Activated CD8-positive, alpha-beta memory T cell treated with anti-CD3 and anti-CD28 coated beads, Interleukin-2, amount 10 ng/mL, durations not matched to agents 7 days and 5 days (primary cell): ENCODE results near the gene SKI. TPM values are rescaled to one million over a fixed set of nuclear protein-coding genes. Genes with fewer than 3 reads are reported as not detected.

Experiments used
- ATAC-seq: fragments of 150-1000 bp; cut with Tn5 transposase; one replicate; pipeline ENCODE4 v1.10.0; 2021; ENCODE audit warnings: moderate library complexity
- CTCF ChIA-PET: fragments of 350-600 bp; sonication (Branson Sonifier 250); formaldehyde crosslinking; loops from one replicate; lab custom pipeline; 2021; ENCODE audit warnings: antibody characterized with exemption; lab: Charles Lee
- DNase-seq: peaks from one replicate; pipeline ENCODE4 v3.0.0-alpha.2; 2020
- H3K27ac Mint-ChIP-seq: one replicate; pipeline ENCODE4 v1.8.0; 2021; ENCODE audit warnings: mild to moderate bottlenecking, mixed read lengths
- H3K27me3 Mint-ChIP-seq: one replicate; pipeline ENCODE4 v1.8.0; 2021; ENCODE audit warnings: mixed read lengths
- H3K36me3 Mint-ChIP-seq: one replicate; pipeline ENCODE4 v1.8.0; 2021; ENCODE audit warnings: mild to moderate bottlenecking, mixed read lengths
- H3K4me1 Mint-ChIP-seq: one replicate; pipeline ENCODE4 v1.8.0; 2021; ENCODE audit warnings: mixed read lengths
- H3K4me3 Mint-ChIP-seq: one replicate; pipeline ENCODE4 v1.8.0; 2021; ENCODE audit warnings: mild to moderate bottlenecking, moderate library complexity, mixed read lengths
- H3K9me3 Mint-ChIP-seq: one replicate; pipeline ENCODE4 v1.8.0; 2022; ENCODE audit warnings: low read depth, mixed read lengths
- total RNA-seq, 2 experiments: library from RNA; stranded (reverse); gene quantifications; one replicate each; pipeline ENCODE4 v1.2.3, GENCODE V29; 2021

Gene SKI
- total RNA-seq, 2 experiments from 2014 or later = 35.0 to 42.9 TPM

DNA sequence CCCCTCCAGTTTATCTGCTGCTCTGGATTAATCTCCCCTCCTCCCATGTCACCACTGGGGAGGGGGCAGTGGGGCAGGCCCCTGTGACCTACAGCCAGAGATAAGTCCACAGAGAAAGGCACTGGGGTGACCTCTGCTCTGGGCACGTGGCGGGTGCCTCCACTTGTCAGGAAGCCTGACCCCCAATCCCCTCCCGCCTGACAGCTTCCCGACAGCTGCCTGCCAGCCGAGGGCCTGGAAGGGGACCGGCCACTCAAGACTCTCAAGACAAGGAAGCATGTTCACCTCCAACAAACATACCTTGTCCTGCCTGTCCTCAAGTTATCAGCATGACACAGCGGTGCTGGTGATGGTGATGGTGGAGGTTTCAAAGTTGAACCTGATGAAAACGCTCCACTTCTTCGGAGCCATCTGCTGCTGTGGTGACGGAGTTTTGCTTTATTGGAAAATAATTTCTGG is 30.4 kb upstream of the SKI start:
- H3K4me3 Mint-ChIP-seq = no peak overlapping the region
- no peaks in the 10 kb centered on the region for H3K9me3 Mint-ChIP-seq
- DNase-seq (no peak), ATAC-seq (no peak)
- peak overlapping the region; percentile 80 for H3K27ac Mint-ChIP-seq
- H3K27me3 Mint-ChIP-seq = no peaks in the 10 kb centered on the region
- no peaks in the 10 kb centered on the region for H3K36me3 Mint-ChIP-seq
- CTCF ChIA-PET = interaction anchor here (3.0 to 8.0 kb wide), 2 partner anchors 118 to 184 kb away, joined by 21 to 217 read pairs; no protein-coding TSS in a partner anchor
- H3K4me1 Mint-ChIP-seq = peaks cover 30% of the 10 kb centered on the region

- Mint-ChIP-seq H3K36me3 (no peaks in the 10 kb centered on the region), H3K27ac (peak overlapping the region; percentile 80), H3K4me3 (no peak overlapping the region), H3K4me1 (peaks cover 28% of the 10 kb centered on the region), H3K9me3 (no peaks in the 10 kb centered on the region), H3K27me3 (no peaks in the 10 kb centered on the region)
- CTCF ChIA-PET = interaction anchor here (0.8 to 8.0 kb wide), 8 partner anchors 24 to 193 kb away, joined by 3 to 217 read pairs (median 4); partner anchors contain the start of genes MORN1 and RER1
- DNase-seq (no peak), ATAC-seq (no peak)
These were observed 29.5 kb upstream of the SKI start for GRCh38 chr1:2198571-2198970.

GRCh38 chr1:2199042-2199810 is 28.9 kb upstream of the SKI start:
- CTCF ChIA-PET = interaction anchor here (0.8 to 8.0 kb wide), 10 partner anchors 25 to 192 kb away, joined by 3 to 217 read pairs (median 3); partner anchors contain the start of genes MORN1 and RER1
- Mint-ChIP-seq H3K9me3 (no peaks in the 10 kb centered on the region), H3K36me3 (no peaks in the 10 kb centered on the region), H3K4me1 (peaks cover 30% of the 10 kb centered on the region), H3K27ac (peak overlapping the region; percentile 80), H3K4me3 (peak overlapping the region; percentile 85), H3K27me3 (no peaks in the 10 kb centered on the region)
- ATAC-seq (peak; percentile 70), DNase-seq (peak; percentile 94)

DNA sequence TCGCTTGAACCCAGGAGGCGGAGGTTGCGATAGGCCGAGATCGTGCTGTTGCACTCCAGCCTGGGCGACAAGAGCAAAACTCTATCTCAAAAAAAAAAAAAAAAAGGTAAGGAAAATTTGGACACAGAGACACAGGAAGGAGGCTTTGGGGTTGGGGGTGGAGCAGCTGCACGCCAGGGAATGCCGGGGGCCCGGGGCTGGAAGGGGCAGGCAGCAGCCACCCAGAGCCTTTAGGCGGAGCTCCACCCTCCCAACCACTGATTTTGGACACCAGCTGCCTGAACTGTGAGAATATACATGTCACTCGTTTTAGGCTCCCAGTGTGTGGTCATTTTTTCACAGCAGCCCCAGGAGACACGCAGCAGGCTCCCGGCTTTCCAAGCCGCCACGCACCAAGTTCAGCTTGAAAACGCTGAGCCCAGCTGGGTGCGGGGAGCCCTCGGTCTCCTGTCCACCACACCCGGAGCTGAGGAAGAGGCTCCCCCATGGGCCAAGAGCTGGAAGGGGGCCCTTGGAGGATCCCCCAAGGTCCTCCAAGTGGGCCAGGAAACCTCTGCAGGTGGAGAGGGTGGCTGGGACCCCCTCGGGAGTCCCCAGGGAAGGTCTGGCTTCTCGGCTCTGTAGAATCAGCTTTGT is 27.7 kb upstream of the SKI start:
- Mint-ChIP-seq H3K27me3 (no peaks in the 10 kb centered on the region), H3K4me1 (peaks cover 29% of the 10 kb centered on the region), H3K36me3 (no peaks in the 10 kb centered on the region), H3K27ac (no peak overlapping the region), H3K9me3 (no peaks in the 10 kb centered on the region), H3K4me3 (no peak overlapping the region)
- CTCF ChIA-PET = interaction anchor here (1.7 to 8.0 kb wide), 3 partner anchors 115 to 191 kb away, joined by 8 to 217 read pairs (median 21); partner anchors contain the start of genes MORN1 and RER1
- no peak for DNase-seq
- ATAC-seq = no peak

GRCh38 chr1:2201062-2201461 is 27.1 kb upstream of the SKI start:
- H3K27ac Mint-ChIP-seq = no peak overlapping the region
- H3K9me3 Mint-ChIP-seq = no peaks in the 10 kb centered on the region
- DNase-seq = no peak
- no peak overlapping the region for H3K4me3 Mint-ChIP-seq
- no peak for ATAC-seq
- H3K36me3 Mint-ChIP-seq = no peaks in the 10 kb centered on the region
- H3K27me3 Mint-ChIP-seq = no peaks in the 10 kb centered on the region
- peaks cover 30% of the 10 kb centered on the region for H3K4me1 Mint-ChIP-seq
- CTCF ChIA-PET = interaction anchor here (8.0 kb wide), 1 partner anchor 181 kb away, joined by 217 read pairs; no protein-coding TSS in a partner anchor

DNA sequence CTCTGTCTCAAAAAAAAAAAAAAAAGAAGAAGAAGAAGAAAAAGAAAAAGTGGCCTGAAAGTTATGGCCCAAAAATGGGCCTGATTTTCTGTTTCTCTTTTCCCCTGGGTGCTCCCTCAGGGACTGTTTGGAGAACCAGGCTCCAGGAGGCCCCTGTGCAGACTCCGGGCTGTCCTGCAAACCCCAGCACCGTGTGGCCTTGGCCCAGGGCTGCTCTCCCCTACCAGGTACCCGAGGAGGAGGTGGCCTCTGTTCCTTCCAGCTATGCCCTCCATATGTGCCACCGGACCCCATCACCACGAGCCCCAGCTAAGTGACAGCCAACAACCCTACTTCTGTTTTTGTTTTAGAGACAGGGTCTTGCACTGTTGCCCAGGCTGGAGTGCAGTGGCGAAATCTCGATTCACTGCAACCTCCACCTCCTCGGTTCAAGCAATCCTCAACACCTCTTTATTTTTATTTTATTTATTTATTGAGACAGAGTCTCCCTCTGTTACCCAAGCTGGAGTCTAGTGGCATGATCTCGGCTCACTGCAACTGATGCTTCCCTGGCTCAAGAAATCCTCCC is 26.0 kb upstream of the SKI start:
- no peak overlapping the region for H3K4me3 Mint-ChIP-seq
- no peaks in the 10 kb centered on the region for H3K27me3 Mint-ChIP-seq
- no peaks in the 10 kb centered on the region for H3K9me3 Mint-ChIP-seq
- no peak overlapping the region for H3K27ac Mint-ChIP-seq
- DNase-seq (no peak), ATAC-seq (no peak)
- no peaks in the 10 kb centered on the region for H3K36me3 Mint-ChIP-seq
- CTCF ChIA-PET = interaction anchor here (0.7 to 2.0 kb wide), 5 partner anchors 33 to 345 kb away, joined by 3 to 6 read pairs (median 4); no protein-coding TSS in a partner anchor
- peaks cover 31% of the 10 kb centered on the region for H3K4me1 Mint-ChIP-seq

DNA sequence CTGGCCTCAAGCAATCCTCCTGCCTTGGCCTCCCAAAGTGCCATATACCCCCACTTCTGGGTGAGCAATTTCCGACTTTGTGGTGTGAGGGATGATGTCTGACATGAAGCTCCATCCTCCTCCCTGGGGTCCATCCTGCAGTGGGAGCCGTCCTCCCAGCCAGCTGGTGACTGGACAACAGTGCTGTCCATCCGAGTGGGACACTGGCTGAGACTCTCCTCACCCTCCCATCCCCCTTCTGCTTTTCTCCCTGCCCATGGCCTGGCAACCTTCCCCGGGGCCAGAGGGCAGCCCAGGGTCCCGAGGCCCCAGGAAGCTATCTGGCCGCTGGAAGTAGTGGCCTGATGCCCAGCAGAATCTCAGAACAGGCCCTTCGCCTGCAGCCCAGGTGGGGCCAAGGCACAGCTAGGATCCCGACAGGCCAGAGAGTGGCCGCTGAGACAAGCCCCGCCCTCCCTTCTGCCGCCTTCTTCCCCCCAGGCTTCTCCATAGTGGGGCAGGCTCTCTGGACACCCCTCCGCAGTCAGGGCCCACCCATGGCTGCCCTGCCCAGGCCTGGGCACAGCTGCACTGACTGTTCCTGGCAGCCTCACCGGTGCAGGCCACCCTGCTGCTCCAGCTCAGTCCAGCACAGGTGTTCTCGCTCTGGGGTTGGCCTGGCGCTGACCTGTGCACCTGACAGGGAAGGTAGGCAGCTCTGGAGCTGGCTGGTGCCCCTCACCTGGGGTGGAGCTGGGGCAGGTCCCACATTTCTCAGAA is 25.1 kb upstream of the SKI start:
- Mint-ChIP-seq H3K4me1 (peaks cover 28% of the 10 kb centered on the region), H3K27me3 (no peaks in the 10 kb centered on the region)

GRCh38 chr1:2203671-2204414 is 24.3 kb upstream of the SKI start:
- no peaks in the 10 kb centered on the region for H3K27me3 Mint-ChIP-seq
- H3K36me3 Mint-ChIP-seq = no peaks in the 10 kb centered on the region
- H3K4me1 Mint-ChIP-seq = peaks cover 21% of the 10 kb centered on the region
- H3K27ac Mint-ChIP-seq = no peak overlapping the region
- no peak overlapping the region for H3K4me3 Mint-ChIP-seq
- H3K9me3 Mint-ChIP-seq = no peaks in the 10 kb centered on the region
- DNase-seq = no peak
- ATAC-seq = no peak
- CTCF ChIA-PET = interaction anchor here (1.2 to 2.0 kb wide), 5 partner anchors 9 to 188 kb away, joined by 3 to 8 read pairs (median 5); partner anchors contain the start of genes FAAP20, MORN1 and RER1

More for the DNA sequence above, 25.1 kb upstream of the SKI start:
- no peak for ATAC-seq
- no peaks in the 10 kb centered on the region for H3K9me3 Mint-ChIP-seq
- CTCF ChIA-PET = interaction anchor here (1.0 to 2.0 kb wide), 6 partner anchors 8 to 345 kb away, joined by 3 to 8 read pairs (median 4); partner anchors contain the start of gene FAAP20
- DNase-seq = no peak
- no peak overlapping the region for H3K4me3 Mint-ChIP-seq
- no peak overlapping the region for H3K27ac Mint-ChIP-seq
- H3K36me3 Mint-ChIP-seq = no peaks in the 10 kb centered on the region

DNA sequence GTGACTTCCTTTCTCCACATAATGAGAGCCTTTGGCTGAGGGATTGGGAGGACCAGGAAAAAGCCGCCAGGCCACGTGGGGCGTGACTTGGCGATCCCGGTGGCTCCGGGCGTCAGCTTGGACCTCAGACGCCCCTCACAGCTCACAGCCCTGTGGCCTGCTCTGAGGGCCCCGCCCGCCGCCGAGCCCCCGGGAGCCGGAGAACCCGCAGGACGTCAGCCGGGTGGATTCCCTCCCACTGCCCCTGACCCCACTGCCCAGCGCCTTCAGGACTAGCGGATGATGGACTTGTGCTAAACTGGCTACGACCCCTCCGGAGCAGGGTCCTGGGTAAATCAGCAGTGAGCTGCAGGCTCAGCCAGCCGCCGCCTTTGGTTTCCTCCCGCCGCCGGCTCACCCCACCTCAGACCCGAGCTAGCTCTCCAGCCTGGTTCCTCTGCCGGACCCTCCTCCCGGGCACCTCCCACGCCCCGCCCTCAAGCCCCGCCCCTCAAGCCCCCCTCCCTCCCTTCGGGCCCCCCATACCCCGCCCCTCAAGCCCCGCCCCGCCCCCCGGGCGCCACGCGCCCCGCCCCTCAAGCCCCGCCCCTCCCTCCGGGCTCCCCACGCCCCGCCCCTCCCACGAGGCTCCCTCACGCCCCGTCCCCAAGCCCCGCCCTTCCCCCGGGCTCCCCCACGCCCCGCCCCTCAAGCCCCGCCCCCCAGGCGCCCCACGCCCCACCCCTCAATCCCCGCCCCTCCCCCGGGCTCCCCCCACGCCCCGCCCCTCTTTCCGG is 23.5 kb upstream of the SKI start:
- Mint-ChIP-seq H3K9me3 (no peaks in the 10 kb centered on the region), H3K36me3 (no peaks in the 10 kb centered on the region), H3K4me3 (no peak overlapping the region), H3K4me1 (peaks cover 13% of the 10 kb centered on the region), H3K27me3 (no peaks in the 10 kb centered on the region), H3K27ac (no peak overlapping the region)
- ATAC-seq = peak; percentile 46
- no peak for DNase-seq
- CTCF ChIA-PET = interaction anchor here (1.2 to 1.6 kb wide), 5 partner anchors 10 to 187 kb away, joined by 3 to 8 read pairs (median 5); partner anchors contain the start of genes FAAP20, MORN1 and RER1

DNA sequence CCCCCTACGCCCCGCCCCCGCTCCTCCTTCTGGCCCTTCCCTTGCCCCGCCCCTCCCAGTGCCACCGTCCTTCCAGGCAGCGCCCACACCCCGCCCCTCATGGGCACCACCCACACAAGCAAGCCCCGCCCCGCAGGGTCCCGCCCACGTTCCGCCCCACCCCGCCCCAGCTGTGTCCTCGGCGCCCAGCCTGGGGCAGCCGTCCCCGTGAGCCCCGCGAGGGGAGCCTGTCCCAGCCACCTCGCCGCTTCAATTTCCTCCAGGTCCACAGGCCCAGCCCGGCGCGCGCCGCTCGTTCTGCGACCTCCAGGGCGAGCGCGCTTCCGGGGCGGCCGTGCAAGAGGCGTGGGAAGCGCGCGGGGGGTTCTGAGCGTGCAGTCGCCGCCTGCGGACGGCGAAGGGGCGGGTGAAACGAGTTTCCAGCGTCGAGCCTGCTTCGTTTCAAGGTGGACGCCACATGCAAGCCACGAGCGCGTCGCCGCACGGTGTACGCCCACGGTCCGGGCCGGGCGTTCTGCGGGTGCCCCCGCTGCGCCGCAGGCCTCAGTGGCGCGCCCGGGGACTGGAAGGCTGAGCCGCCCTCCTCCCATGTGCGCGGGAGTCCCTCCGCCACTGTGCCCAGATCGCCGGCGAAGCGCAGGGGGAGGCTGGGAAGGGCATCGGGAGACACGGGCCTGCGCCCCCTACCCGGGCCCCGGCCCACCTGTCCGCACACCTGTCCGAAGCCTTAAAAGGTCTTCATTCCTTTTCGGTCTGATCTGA is 22.7 kb upstream of the SKI start:
- DNase-seq = peak; percentile 96
- CTCF ChIA-PET = interaction anchor here (1.2 to 1.4 kb wide), 3 partner anchors 10 to 186 kb away, joined by 3 to 6 read pairs (median 5); partner anchors contain the start of genes FAAP20, MORN1 and RER1
- H3K27me3 Mint-ChIP-seq = no peaks in the 10 kb centered on the region

More for the DNA sequence above, 22.7 kb upstream of the SKI start:
- H3K27ac Mint-ChIP-seq = no peak overlapping the region
- no peaks in the 10 kb centered on the region for H3K36me3 Mint-ChIP-seq
- peak overlapping the region; percentile 48 for H3K4me3 Mint-ChIP-seq
- H3K9me3 Mint-ChIP-seq = no peaks in the 10 kb centered on the region
- ATAC-seq = peak; percentile 89
- peaks cover 10% of the 10 kb centered on the region for H3K4me1 Mint-ChIP-seq
